B cell (primary cell): ENCODE measurements around the gene FMC1. TPM values are rescaled to one million over a fixed set of nuclear protein-coding genes. Genes with fewer than 3 reads are reported as not detected.

Experiments
- ATAC-seq: fragments of 200-7000 bp; cut with Tn5 transposase; one replicate; pipeline ENCODE4 v1.10.0; 2021; ENCODE audit warnings: low read depth, mild to moderate bottlenecking, moderate number of reproducible peaks, moderate library complexity
- CTCF ChIA-PET: fragments of 350-600 bp; sonication (Branson Sonifier 250); formaldehyde crosslinking; loops from one replicate; lab custom pipeline; 2021; ENCODE audit warnings: antibody characterized with exemption, inconsistent platforms; lab: Charles Lee
- POLR2A ChIA-PET: fragments of 350-600 bp; sonication (Branson Sonifier 250); formaldehyde crosslinking; loops from one replicate; lab custom pipeline; 2021; ENCODE audit warnings: antibody characterized with exemption; lab: Charles Lee
- DNase-seq: peaks from one replicate; pipeline ENCODE4 v3.0.0; 2013
- H2AFZ ChIP-seq: 2 replicates; pipeline ENCODE4 v1.6.1; 2012; ENCODE audit warnings: mild to moderate bottlenecking, low read depth, low read length; ENCODE audit not compliant: insufficient read depth, poor library complexity, severe bottlenecking
- H3K27ac ChIP-seq, 2 donors: 1 replicate in 1 of 2; 2 replicates in 1 of 2; pipeline ENCODE4 v1.5.1; 2012 to 2013; ENCODE audit warnings: low read length in 2 of 2, mild to moderate bottlenecking in 2 of 2, moderate library complexity in 1 of 2
- H3K27me3 ChIP-seq, 4 experiments: fragments of 200-600 bp in 1 of 4; sonication (generic) in 1 of 4; replicated peaks in 1 of 4; 1 replicate in 2 of 4; 2 replicates in 2 of 4; pipeline versions ENCODE4 v1.6.1 to v1.7.0; 2013 to 2016; ENCODE audit warnings: low read length in 3 of 4, mild to moderate bottlenecking in 2 of 4, mixed read lengths in 1 of 4, moderate library complexity in 1 of 4; ENCODE audit not compliant: insufficient read depth in 4 of 4, control insufficient read depth in 3 of 4; ENCODE audit errors: control extremely low read depth in 1 of 4
- H3K36me3 ChIP-seq, 2 experiments: replicated peaks in 1 of 2; 1 replicate in 1 of 2; 2 replicates in 1 of 2; pipeline versions ENCODE4 v1.6.1 to v1.7.1; 2013; ENCODE audit warnings: low read length in 1 of 2; ENCODE audit not compliant: insufficient read depth in 2 of 2, control insufficient read depth in 1 of 2; ENCODE audit errors: control extremely low read depth in 1 of 2, extremely low read depth in 1 of 2
- H3K4me1 ChIP-seq, 2 donors: fragments of 200-600 bp in 1 of 2; sonication (generic) in 1 of 2; 1 replicate in 1 of 2; 2 replicates in 1 of 2; pipeline versions ENCODE4 v1.5.1 to v1.6.1; 2013 to 2017; ENCODE audit warnings: low read length in 2 of 2; ENCODE audit not compliant: control insufficient read depth in 2 of 2, insufficient read depth in 2 of 2
- H3K4me2 ChIP-seq: replicated peaks from 2 replicates; pipeline ENCODE3; 2012; ENCODE audit warnings: mild to moderate bottlenecking, low read depth, low read length; ENCODE audit not compliant: poor library complexity, severe bottlenecking
- H3K4me3 ChIP-seq, 5 experiments: fragments of 200-600 bp in 1 of 5; sonication (generic) in 1 of 5; 1 replicate in 3 of 5; 2 replicates in 2 of 5; pipeline versions ENCODE4 v1.5.1 to v1.7.0; 2011 to 2016; ENCODE audit warnings: low read length in 4 of 5, mild to moderate bottlenecking in 4 of 5, low read depth in 2 of 5, control low read depth in 1 of 5, moderate library complexity in 1 of 5; ENCODE audit not compliant: insufficient read depth in 1 of 5; ENCODE audit errors: control extremely low read depth in 1 of 5, extremely low read depth in 1 of 5
- H3K79me2 ChIP-seq: fragments of 200-600 bp; sonication (generic); one replicate; pipeline ENCODE4 v1.6.0; 2016; ENCODE audit warnings: low read length; ENCODE audit not compliant: control insufficient read depth, insufficient read depth
- H3K9ac ChIP-seq: fragments of 200-600 bp; sonication (generic); 2 replicates; pipeline ENCODE4 v1.6.1; 2017; ENCODE audit warnings: mild to moderate bottlenecking, low read length, moderate library complexity
- H3K9me3 ChIP-seq, 3 donors: one replicate each; pipeline versions ENCODE4 v1.6.1 to v1.7.1; 2013; ENCODE audit warnings: low read length in 2 of 3; ENCODE audit not compliant: control insufficient read depth in 2 of 3, insufficient read depth in 1 of 3; ENCODE audit errors: control extremely low read depth in 1 of 3
- H4K20me1 ChIP-seq: 2 replicates; pipeline ENCODE4 v1.6.0; 2012; ENCODE audit warnings: mild to moderate bottlenecking, low read length; ENCODE audit not compliant: insufficient read depth, control insufficient read depth, poor library complexity, severe bottlenecking
- H3K27ac Mint-ChIP-seq: one replicate; pipeline ENCODE4 v1.8.0; 2021; ENCODE audit warnings: mixed read lengths
- H3K27me3 Mint-ChIP-seq: one replicate; pipeline ENCODE4 v1.8.0; 2021; ENCODE audit warnings: mixed read lengths
- H3K4me1 Mint-ChIP-seq: one replicate; pipeline ENCODE4 v1.8.0; 2021; ENCODE audit warnings: mixed read lengths
- H3K4me3 Mint-ChIP-seq: one replicate; pipeline ENCODE4 v1.8.0; 2021; ENCODE audit warnings: mixed read lengths
- H3K9me3 Mint-ChIP-seq: one replicate; pipeline ENCODE4 v1.8.0; 2022; ENCODE audit warnings: mixed read lengths; ENCODE audit not compliant: insufficient read depth
- EZH2 ChIP-seq: IDR thresholded peaks from 2 replicates; pipeline ENCODE4 v1.6.1; 2012; ENCODE audit warnings: borderline replicate concordance, low read depth, mild to moderate bottlenecking, moderate library complexity, low read length; ENCODE audit not compliant: insufficient read depth, poor library complexity, severe bottlenecking
- WGBS: methylation state at CpG from one replicate; pipeline ENCODE4 v1.1.5; 2013; ENCODE audit warnings: missing lambda C conversion rate; ENCODE audit not compliant: insufficient coverage; 5-methylcytosine and 5-hydroxymethylcytosine counted together
- intact Hi-C: fragments of 100-400 bp; cut with micrococcal nuclease; formaldehyde crosslinking; loops from one replicate; pipeline ENCODE4 v1.10.0; 2022
- polyA plus RNA-seq: library from polyadenylated mRNA; depleted of rRNA; stranded (reverse); fragments of >200 nt; gene quantifications from 2 replicates; pipeline ENCODE4 v1.2.3, GENCODE V29; 2012
- total RNA-seq, 2 donors: library from RNA; stranded (reverse); fragments of 120-200 nt in 1 of 2; gene quantifications; 1 replicate in 1 of 2; 2 replicates in 1 of 2; pipeline versions ENCODE4 v1.2.3 to v1.2.4, GENCODE V29; 2013 to 2022
- TF ChIP-seq, protein P1 (sequence below): fragments of 200-600 bp; IDR thresholded peaks from one replicate; pipeline ENCODE4 v1.8.0; 2022; ENCODE audit warnings: antibody characterized with exemption, mild to moderate bottlenecking

The FMC1 gene
- total and polyA plus RNA-seq, 2 donors (not counting 1 experiment from before 2014, with no cell fraction given) = 5.3 to 18.3 TPM

DNA sequence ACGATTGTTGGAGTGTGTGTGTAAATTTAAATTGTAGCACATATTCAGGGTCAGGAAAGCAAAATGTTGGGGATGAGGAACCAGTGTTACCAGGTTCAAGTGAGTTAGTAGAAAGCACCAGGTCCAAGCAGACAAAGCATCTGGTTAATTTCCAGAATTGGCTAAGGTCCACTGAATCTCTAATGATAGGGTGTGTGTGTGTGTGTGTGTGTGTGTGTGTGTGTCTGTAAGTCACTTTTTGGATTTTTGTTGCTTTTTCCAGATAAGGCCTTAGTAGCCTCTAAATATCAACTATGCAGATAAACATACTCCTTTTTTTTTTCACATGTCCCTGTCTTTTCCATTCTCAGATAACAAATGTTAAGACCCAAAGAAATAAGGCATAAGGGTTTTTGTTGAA is 36.6 kb upstream of the FMC1 start:
- Histone ChIP-seq H3K4me2 (no peak overlapping the region), H3K9me3 (no peaks in the 10 kb centered on the region), H3K36me3 (no peaks in the 10 kb centered on the region), H3K79me2 (no peaks in the 10 kb centered on the region), H3K27me3 (no peaks in the 10 kb centered on the region), H3K9ac (no peak overlapping the region), H3K4me3 (no peak overlapping the region), H3K27ac (no peak overlapping the region), H4K20me1 (no peaks in the 10 kb centered on the region), H2AFZ (no peak overlapping the region), H3K4me1 (no peaks in the 10 kb centered on the region)
- DNase-seq (no peak), ATAC-seq (no peak)
- no peak for TF ChIP-seq EZH2
- TF ChIP-seq, protein P1, sequence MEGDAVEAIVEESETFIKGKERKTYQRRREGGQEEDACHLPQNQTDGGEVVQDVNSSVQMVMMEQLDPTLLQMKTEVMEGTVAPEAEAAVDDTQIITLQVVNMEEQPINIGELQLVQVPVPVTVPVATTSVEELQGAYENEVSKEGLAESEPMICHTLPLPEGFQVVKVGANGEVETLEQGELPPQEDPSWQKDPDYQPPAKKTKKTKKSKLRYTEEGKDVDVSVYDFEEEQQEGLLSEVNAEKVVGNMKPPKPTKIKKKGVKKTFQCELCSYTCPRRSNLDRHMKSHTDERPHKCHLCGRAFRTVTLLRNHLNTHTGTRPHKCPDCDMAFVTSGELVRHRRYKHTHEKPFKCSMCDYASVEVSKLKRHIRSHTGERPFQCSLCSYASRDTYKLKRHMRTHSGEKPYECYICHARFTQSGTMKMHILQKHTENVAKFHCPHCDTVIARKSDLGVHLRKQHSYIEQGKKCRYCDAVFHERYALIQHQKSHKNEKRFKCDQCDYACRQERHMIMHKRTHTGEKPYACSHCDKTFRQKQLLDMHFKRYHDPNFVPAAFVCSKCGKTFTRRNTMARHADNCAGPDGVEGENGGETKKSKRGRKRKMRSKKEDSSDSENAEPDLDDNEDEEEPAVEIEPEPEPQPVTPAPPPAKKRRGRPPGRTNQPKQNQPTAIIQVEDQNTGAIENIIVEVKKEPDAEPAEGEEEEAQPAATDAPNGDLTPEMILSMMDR = no peak
- Mint-ChIP-seq H3K4me3 (no peak overlapping the region), H3K4me1 (no peaks in the 10 kb centered on the region), H3K27ac (no peak overlapping the region), H3K27me3 (no peaks in the 10 kb centered on the region), H3K9me3 (no peaks in the 10 kb centered on the region)
- CTCF ChIA-PET = interaction anchor here (0.6 kb wide), 1 partner anchor 1416 kb away, joined by 4 read pairs; no protein-coding TSS in a partner anchor
- WGBS = 92% methylated on average over 1 of the region's 1 CpG
- POLR2A ChIA-PET = no interaction called here
- intact Hi-C loops = no loop called here

DNA sequence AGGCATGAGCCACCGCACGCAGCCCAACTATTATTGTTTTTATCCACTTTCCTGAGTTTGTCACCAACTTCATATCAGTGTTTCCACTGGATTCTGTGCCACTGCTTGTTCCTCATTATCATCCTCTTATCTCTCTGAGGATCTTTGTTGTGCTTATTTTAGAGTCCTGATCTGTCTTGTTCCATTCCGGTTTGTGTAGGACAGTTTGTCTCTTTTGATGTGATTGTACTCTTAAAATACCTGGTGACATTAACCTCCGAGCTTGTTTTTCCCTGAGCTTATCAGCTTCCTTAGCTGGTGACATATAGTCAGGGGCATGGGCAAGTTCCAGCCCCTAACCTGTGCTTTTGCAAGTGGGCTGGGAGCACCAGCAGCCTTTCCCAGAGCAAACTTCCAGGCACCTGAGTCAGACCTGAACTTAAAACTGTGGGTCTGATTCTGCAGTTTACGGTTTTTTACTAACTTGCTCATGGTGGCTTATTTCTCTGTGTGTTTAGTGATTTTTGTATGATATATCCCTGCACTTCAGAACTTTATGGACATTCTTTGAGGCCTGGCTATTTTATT is 23.1 kb upstream of the FMC1 start:
- Mint-ChIP-seq H3K4me3 (no peak overlapping the region), H3K27ac (no peak overlapping the region), H3K4me1 (no peaks in the 10 kb centered on the region), H3K9me3 (no peaks in the 10 kb centered on the region), H3K27me3 (no peaks in the 10 kb centered on the region)
- Histone ChIP-seq H3K36me3 (no peaks in the 10 kb centered on the region), H3K4me3 (no peak overlapping the region), H3K4me1 (no peaks in the 10 kb centered on the region), H4K20me1 (no peaks in the 10 kb centered on the region), H3K27ac (no peak overlapping the region), H3K79me2 (no peaks in the 10 kb centered on the region), H3K27me3 (no peaks in the 10 kb centered on the region), H3K4me2 (no peak overlapping the region), H3K9me3 (no peaks in the 10 kb centered on the region), H2AFZ (no peak overlapping the region), H3K9ac (no peak overlapping the region)
- DNase-seq (no peak), ATAC-seq (no peak)
- WGBS = 63% methylated on average over 4 of the region's 5 CpGs
- TF ChIP-seq, protein P1 = no peak
- no peak for TF ChIP-seq EZH2
- ChIA-PET POLR2A (no interaction called here), CTCF (no interaction called here)
- intact Hi-C loops = no loop called here
